Measurements from ENCODE around the gene ZNF484.

- TF ChIP-seq, protein P1, sequence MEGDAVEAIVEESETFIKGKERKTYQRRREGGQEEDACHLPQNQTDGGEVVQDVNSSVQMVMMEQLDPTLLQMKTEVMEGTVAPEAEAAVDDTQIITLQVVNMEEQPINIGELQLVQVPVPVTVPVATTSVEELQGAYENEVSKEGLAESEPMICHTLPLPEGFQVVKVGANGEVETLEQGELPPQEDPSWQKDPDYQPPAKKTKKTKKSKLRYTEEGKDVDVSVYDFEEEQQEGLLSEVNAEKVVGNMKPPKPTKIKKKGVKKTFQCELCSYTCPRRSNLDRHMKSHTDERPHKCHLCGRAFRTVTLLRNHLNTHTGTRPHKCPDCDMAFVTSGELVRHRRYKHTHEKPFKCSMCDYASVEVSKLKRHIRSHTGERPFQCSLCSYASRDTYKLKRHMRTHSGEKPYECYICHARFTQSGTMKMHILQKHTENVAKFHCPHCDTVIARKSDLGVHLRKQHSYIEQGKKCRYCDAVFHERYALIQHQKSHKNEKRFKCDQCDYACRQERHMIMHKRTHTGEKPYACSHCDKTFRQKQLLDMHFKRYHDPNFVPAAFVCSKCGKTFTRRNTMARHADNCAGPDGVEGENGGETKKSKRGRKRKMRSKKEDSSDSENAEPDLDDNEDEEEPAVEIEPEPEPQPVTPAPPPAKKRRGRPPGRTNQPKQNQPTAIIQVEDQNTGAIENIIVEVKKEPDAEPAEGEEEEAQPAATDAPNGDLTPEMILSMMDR (conservative IDR thresholded peaks at IDR 0.05) = no peak
- TF ChIP-seq ZFX (IDR thresholded peaks at IDR 0.05) = no peak
Observed at GRCh38 chr9:92804727-92805126, 73.1 kb downstream of the ZNF484 start.

All from C4-2B (cell line).